Measurements from ENCODE around the gene POPDC3. TPM values are rescaled to one million over a fixed set of nuclear protein-coding genes. Genes with fewer than 3 reads are reported as not detected.
A peak's percentile ranks its signal among the peaks of the same experiment; 100 is the strongest.
"Not testable (repeated sequence)": the region's sequence is repeated elsewhere in the genome, so short reads cannot be mapped to it uniquely, and the experiment has no call there.

The POPDC3 gene, protein sequence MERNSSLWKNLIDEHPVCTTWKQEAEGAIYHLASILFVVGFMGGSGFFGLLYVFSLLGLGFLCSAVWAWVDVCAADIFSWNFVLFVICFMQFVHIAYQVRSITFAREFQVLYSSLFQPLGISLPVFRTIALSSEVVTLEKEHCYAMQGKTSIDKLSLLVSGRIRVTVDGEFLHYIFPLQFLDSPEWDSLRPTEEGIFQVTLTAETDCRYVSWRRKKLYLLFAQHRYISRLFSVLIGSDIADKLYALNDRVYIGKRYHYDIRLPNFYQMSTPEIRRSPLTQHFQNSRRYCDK
- 98.0 and 129 TPM in 2 replicates for total RNA-seq
- polyA plus RNA-seq (2012): 27.8 TPM

DNA sequence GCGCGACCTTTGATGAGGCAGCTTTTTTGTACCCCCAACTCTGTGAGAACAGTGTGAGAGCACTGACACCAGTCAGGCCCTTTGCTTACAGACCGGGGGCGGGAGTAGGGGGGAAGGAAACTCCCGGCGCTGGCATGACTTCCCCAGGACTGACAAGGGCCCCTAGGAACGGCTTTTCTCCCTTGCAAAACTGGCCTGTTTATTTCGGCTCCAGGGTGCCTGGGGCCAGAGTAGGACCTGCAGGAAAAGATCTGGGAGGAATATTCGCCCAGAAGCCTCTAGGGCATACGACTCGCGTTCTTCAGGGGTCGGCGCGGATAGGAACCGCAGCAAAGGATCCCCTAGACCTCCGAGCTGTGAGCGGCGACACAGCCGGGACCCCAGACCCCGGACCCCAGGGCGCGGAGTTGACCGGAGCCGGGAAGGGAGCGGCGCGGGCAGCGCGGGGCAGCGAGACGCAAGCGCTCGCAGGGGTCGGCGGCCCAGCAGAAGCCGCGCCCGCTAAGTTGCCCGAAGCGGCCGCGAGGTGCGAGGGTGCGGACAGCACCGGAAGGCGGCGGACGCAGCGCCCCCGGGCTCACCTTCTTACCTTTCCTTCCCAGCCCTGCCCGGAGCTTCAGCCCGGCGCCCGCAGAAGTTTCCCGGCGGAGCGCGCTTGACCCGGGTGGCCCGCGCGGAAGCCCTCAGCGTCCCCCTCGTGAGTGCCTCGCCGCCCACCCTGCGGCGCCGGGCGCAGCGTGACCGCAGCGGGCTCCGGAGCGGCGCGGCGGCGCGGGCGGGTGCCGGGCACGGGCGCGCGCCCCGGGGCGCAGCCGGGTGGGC lies at the start of gene POPDC3:
TSS of gene POPDC3 (minus strand) at position 771 of the 822 bp plus-strand sequence. CDS start 18,105 bp downstream, outside the sequence.
- peak; percentile 78 for DNase-seq (ENCODE audit: low read depth)

DNA sequence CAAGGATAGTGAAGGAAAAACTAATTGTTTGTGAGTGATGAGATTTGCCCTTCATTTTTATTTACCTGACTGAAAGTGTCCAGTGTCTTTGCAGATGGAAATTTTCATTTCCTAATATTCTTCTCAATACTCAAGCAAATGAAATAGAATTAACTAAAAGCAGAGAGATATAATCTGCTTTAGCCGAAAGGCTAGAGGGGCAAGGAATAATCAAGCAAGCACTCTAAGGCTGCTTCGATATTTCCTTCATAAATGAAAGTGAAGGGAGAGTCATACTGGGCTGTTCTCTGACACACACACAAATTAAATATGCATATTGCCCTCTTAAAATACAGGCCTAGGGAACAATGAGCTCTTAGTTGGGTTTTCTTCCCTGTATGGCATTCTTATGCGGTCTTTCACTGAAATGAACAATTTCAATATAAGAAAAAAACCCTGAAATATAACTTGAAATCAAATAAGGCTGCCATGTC lies 47.5 kb upstream of the POPDC3 start:
- DNase-seq (ENCODE audit: low read depth): no peak

DNA sequence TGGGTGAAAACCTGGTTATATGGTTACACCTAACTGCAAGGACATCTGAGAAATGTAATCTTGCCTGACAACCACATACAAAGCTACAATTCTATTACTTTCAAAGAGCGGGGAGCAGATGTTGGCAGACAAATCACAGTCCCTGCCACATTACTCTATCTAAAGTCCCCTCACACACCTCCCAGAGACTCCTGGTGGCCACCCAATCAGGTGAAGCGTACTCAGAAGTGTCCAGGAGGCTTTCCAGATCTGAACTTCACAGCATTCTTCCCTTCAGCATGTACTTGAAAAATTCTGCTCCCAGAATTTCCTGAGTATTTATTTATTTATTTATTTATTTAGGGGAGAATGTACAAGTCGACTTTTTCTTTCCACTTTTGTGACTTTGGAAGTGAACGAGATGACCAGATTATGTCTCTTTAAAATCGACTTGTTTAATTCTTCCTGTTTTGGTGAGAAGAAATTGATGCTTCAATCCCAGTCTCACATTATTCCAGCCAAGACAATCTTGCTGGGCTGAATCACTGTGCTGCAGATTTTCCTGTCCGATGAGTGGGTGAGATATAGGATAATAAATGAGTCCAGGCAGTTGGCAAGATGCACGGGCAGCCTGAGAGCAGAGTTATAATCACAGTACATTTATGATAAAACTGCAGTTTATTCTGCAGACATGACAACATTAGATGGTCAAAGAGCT lies 46.9 kb upstream of the POPDC3 start:
- DNase-seq (ENCODE audit: low read depth): no peak

DNA sequence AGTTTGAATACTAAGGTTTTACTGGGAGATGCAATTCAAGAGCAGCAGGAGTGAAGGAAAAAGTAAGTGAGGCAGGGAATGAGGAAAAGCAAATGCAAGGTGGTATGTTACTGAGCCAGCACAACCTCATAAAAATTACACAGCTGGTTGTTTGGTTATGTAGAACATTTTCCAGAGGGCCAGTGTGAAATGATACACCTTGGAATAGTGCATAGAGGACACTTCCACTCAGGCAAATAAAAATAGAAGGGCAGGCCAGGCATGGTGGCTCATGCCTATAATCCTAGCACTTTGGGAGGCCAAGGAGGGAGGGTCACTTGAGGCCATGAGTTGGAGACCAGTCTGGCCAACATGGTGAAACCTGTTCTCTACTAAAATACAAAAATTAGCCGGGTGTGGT lies 43.4 kb upstream of the POPDC3 start:
- no peak for DNase-seq (ENCODE audit: low read depth)

DNA sequence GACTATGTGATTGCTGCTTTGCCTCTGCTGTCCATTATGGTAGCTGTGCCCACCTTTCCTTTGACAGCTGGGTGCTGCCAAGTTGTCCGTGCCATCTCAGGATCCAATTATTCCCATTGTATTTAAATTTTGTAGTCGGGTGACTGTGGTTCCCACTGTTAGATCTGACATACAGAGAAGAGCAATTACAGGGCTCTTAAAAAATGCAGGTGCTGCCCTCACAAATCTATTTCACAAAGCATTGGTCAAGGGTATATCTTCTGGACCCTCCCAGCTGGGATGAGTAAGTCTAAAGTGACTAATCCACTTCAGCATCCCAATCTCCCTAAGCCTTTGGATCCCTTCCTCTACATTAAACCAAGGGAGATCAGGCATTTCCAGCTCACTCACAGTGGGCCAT lies 41.4 kb upstream of the POPDC3 start:
- not testable (repeated sequence) for DNase-seq (ENCODE audit: low read depth)

DNA sequence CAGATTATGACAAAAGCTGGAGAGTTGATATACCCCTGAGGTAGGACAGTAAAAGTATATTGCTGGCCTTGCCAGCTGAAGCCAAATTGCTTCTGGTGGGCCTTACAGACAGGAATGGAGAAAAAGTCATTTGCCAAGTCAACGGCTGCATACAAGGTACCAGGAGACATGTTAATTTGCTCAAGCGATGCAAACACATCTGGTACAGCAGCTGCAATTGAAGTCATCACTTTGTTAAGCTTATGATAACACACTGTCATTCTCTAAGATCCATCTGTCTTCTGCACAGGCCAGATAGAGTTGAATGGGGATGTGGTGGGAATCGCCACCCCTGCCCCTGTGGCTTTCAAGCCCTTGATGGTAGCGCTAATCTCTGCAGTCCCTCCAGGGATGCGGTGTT lies 40.4 kb upstream of the POPDC3 start:
- no peak for DNase-seq (ENCODE audit: low read depth)

DNA sequence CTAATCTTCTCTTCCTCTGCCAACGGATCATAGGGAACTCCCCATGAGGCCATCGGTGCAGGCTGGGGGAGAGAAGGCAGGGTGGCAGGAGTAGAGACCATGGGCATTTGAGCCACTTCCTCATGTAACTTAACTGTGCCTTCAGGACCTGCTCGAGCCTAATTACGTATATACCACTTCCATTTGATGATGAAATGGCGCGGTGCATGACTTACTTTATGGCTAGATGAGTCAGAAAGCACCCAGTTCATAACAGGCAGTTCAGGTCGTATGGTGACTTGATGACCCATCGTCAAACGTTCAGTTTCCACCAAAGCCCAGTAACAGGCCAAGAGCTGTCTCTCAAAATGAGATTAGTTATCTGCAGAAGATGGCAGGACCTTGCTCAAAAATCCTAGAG lies 39.4 kb upstream of the POPDC3 start:
- DNase-seq (ENCODE audit: low read depth): not testable (repeated sequence)

DNA sequence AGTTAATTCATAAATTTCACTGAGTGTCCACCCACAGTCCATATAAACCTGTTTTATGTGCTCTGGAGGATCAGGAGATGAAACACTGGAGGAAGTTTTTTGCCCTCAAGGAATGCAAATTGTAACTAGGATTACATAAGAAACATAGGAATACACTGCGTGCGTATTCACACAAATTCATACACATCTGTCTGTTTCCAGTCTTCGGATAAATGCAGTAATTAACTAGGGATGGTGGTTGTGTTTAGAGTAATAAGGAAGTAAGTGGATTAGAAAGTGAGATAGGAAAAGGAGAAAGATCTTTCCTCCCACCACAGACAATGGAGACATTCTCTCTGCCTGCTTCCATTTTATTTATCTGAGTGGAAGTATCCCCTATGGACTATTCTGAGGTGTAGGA lies 35.7 kb upstream of the POPDC3 start:
- no peak for DNase-seq (ENCODE audit: low read depth)

DNA sequence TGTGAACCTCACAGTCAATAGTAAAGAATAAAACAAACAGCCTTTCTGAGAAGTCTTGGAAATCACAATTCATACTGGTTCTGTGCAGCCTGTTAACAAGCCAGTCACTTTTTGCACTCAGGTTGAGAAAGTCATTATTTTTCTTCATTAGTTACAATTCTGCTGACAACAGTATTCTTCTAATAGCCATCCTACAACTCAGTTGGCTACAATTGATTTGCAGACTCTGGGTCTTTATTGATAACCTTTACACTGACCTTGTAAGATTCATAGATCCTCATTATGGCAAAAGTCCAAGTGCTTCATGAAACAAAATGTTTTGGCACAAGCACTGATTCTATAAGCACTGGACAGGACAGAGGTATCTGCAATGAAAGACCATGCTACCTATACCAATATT lies 34.9 kb upstream of the POPDC3 start:
- DNase-seq (ENCODE audit: low read depth): no peak

DNA sequence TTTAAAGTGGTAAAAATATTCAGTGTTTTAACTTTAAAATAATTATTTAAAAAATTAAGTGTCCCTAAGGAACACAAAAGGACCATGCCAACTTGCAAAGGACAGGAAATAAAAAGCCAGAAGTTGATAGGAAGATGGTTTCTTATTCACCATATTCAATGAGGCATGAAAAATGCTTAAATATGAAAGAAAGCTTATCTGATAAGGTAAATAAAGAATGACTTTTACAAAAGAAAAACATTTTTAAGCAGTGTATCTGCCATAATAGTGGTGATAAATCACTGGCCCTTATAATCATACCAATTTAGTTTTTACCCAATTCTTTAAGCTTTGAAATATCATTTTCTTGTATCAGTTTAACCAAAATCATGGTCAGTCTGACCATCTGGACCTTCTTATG lies 33.5 kb upstream of the POPDC3 start:
- DNase-seq (ENCODE audit: low read depth): no peak

DNA sequence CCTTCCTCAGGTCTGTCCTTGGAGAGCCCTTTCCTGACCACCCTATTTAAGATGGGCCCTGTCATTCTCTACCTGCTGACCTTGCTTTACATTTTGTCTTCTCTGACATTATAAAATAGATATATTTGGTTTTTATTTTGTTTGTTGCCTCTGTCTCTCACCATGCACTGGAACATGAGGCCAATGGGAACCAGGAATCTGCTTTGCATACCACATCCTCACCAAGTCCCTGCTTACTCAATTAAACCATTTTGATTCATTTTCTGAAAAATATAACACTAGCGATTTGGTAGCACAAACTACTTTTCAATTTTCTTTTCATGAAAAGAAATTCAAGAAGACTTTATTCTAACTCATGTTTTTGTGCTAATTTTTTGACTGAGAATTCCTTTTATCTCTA lies 32.8 kb upstream of the POPDC3 start:
- no peak for DNase-seq (ENCODE audit: low read depth)

DNA sequence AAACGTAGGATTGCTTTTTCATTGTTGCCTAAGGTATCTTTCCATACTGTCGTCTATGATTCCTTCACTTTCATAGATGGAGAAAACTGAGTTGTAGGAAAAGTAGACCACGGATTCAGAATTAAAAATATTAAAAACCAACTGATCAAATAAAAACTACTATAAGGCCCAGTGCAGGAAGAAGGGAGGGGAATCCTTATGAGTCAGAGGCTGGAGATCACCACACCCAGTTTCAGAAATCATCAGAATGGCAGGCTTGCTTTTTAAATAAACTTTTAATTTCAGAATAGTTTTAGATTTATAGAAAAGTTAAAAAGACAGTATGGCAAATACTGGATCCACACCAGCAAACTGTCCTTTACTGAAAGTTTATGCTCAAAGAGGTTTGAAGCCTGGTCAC lies 32.0 kb upstream of the POPDC3 start:
- DNase-seq (ENCODE audit: low read depth): no peak

DNA sequence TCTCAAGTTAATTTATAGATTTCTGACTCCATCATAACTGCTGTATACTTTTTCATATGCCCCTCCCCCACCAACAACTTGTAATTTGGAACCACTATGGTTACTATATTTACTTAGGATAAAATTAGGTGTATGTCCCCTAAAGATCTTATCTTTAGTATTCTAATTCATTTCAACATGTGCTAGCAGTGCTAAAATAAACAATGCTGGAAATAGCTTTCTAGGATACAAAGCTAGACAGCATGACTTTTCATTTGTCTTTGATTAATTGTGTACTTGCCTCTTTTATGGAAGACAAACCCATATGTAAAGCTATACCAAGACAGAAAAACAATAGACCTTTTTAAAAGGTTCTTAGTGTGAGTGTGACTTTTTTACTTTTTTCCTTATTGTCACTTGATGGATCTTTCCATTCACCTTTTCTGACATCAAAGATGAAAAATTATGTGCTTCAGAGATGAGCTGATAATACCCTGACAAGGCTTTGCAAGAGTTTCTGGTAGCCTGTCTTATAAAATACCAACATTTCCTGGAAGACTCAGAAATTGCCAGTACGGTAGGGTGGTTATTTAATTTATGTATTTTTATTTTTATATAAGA lies 31.2 kb upstream of the POPDC3 start:
- DNase-seq (ENCODE audit: low read depth): no peak

DNA sequence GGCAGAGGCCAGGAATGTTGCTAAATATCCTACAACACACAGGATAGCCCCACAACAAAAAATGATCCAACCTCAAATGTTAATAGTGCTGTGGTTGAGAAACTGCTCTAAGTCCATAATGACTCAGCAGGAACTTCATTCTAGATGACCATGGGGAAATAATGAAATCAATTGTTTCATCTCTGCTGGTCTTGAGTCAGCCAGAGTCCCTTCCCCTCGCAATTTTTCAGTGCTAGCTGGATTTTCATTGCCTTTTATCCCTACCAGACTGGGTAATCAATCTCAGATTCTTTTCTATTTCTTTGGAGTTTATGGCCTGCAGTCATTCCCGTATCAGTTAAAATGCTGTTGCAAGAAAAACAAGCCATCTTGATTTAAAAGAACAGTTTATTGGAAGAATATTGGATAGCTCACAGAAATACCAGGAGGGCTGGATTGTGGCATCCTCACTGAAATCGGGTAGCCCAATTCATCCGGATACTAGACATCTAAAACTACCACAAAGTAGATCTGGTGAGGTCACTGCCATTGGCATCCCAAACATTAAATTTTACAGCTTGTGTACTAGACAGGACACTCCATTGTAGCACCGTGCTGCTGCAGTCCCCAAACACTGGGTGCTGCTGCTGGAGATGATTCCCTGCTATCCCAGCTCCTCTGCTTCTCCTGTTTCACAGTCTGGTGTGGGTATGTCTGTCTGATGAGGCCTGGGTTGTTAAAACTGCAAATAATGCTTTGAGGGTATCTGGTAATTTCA lies 30.3 kb upstream of the POPDC3 start:
- peak; percentile 37 for DNase-seq (ENCODE audit: low read depth)

DNA sequence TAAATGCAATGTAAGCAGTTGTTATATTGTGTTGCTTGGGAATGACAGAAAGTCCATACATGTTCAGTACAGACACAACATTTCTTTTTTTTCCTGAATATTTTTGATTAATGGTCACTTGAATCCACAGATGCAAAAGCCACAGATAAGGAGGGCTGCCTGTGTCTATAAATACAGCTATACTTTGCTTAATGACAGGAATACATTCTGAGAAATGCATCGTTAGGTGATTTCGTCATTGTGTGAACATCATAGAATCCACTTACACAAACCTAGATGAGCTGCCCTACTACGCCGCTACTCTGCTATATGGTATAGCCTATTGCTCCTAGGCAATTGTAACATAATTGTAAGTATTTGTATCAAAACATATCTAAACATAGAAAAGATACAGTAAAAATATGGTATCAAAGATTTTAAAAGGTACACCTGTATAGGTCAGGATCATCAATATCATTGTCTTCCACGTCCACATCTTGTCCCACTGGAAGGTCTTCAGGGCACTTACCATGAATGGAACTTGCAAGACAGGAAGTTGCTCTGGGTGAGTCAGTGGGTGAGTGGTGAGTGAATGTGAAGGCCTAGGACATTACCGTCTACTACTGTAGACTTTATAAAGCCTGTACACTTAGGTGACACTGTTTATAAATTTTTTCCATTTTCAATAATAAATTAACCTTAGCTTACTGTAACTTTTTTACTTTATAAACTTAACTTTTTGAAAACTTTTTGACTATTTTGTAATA lies 27.9 kb upstream of the POPDC3 start:
- no peak for DNase-seq (ENCODE audit: low read depth)

DNA sequence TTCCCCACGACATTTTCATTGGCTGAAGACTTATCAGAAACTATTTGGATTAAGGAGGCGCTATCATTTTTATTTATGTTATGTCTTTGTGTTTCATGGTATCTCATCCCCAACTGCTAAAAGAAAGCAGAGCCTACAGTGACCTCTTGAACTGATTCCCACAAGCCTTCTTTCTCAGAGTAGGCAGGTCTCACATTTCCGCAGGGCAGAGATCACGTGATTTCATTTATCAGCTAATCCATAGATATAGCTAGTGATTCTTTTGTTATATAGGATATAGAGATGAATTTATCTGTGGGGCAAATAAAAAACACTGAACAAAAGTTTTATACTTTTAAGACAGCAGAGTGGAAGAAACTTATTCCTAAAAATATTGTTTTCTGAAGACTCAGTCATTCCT lies 25.0 kb upstream of the POPDC3 start:
- DNase-seq (ENCODE audit: low read depth): no peak

DNA sequence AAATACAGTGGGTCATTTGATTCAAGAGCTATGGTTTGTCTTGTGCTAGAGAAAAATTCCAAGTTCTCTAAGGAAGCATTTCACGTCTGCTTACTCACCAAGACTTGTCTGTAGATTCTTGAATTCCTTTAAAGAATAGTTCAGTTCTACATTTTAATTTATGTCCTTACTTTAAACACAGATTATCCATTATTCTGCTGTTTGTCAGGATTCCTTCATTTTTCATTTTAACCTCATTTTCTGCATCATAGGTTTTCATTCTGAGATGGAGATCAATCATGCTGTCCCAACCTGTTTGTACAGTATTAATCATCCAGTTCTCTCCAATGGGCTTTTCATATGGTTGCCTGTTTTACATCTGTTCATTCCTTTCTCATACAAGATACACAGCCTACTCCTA lies 24.5 kb upstream of the POPDC3 start:
- no peak for DNase-seq (ENCODE audit: low read depth)

DNA sequence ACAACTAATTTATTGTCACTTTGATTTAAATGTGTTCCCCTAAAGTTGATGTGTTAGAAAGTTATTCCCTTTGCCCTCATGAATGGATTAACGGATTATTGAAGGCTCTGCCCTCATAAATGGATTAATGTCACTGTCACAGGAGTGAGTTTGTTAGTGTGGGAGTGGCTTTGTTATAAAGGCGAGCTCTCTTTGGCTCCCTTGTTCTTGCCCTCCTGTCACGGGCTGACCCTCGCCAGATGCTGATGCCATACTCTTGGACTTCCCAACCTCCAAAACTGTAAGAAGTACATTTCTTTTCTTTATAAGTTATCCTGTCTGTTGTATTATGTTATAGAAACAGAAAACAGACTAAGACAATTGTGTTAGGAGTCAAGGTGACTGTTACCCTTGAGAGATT lies 22.7 kb upstream of the POPDC3 start:
- DNase-seq (ENCODE audit: low read depth): no peak

DNA sequence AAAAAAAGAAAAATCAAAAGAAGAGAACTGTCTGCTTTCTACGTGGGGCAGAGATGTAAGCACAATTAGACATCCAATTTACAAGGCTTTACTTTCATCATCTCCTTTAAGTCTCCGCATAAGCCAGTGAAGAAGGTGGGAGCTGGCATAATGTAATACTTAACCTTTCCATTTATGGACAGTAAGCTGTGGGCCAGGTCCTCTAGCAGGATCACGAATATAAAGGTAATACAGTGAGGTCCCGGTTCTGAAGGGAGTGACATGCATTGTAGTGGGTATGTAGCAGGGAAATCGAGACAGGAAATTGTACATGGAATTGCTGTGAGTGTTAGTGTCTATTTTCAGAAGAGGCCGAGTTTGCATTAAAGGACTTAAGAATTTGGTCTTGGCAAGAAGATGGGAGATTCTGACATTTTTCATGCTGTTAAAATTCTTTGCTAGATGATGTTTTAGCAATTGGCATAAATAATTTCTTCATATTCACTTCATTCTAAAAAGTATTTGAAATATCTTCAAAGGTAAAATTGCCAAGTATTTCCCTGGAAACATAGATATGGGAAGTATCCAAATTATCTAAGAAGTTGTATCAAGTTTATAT lies 20.4 kb upstream of the POPDC3 start:
- no peak for DNase-seq (ENCODE audit: low read depth)

DNA sequence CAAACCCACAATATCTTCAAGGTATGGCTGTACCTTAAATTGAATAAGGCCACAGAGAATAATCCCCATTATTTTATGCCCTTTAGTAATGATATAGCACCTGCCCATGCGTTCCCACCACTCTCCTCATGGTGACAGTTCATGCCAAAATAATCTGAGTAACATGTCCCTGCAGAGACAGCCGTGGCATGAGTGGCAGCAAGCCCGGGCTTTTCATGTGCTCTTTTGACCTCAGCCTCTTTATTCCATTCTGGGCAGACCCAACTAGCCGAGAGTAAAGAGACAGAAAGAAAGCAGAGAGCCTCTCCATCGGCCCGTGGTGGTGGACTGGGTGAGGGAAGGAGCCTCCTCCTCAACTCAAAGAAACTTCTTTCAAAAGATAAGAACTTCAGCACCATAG lies 19.9 kb upstream of the POPDC3 start:
- DNase-seq (ENCODE audit: low read depth): peak; percentile 88
